Dorsolateral prefrontal cortex (tissue), 118 donors: ENCODE measurements around the gene UBASH3A. TPM values are rescaled to one million over a fixed set of nuclear protein-coding genes. Genes with fewer than 3 reads are reported as not detected.

Experiments used
- total RNA-seq, 120 experiments: library from RNA; stranded (reverse); gene quantifications; one replicate each; pipeline versions ENCODE4 v1.2.3 to v1.2.4, GENCODE V29; 2022

The UBASH3A gene
- total RNA-seq, 120 experiments from 2014 or later, result 0.21 to 1.4 (median 0.60) TPM; not detected in 112

Other genes with a start within 250 kb of the UBASH3A start
- gene ABCG1, start 184.8 kb upstream of the UBASH3A start, total RNA-seq, result 10 to 100 TPM; 23.5 to 64.8 (median 43.0) TPM
- 1 to 10 TPM in 3 of 120 experiments, under 1 TPM in 5, not detected in 112; 0.35 to 2.3 (median 0.69) TPM for gene TFF3, start 88.5 kb upstream of the UBASH3A start, total RNA-seq
- not detected for gene TFF2, start 52.9 kb upstream of the UBASH3A start, total RNA-seq
- not detected for gene TFF1, start 37.4 kb upstream of the UBASH3A start, total RNA-seq
- 10 to 100 TPM in 2 of 120 experiments, 1 to 10 TPM in 107, under 1 TPM in 10, not detected in 1; 0.39 to 14.8 (median 2.8) TPM for gene TMPRSS3, start 7.8 kb upstream of the UBASH3A start, total RNA-seq
- 10 to 100 TPM in 14 of 120 experiments, 1 to 10 TPM in 106; 3.5 to 12.9 (median 7.5) TPM for gene RSPH1, start 92.3 kb downstream of the UBASH3A start, total RNA-seq
- gene SLC37A1, start 110.0 kb downstream of the UBASH3A start, total RNA-seq, result 10 to 100 TPM in 109 of 120 experiments, 1 to 10 TPM in 11; 6.5 to 24.8 (median 15.3) TPM
- 10 to 100 TPM in 87 of 120 experiments, 1 to 10 TPM in 33; 6.2 to 23.8 (median 12.1) TPM for gene PDE9A, start 249.7 kb downstream of the UBASH3A start, total RNA-seq